HG03108 (cell line): ENCODE data around the gene DHX30.
A peak's percentile ranks its signal among the peaks of the same experiment; 100 is the strongest.
"Not testable (repeated sequence)": the region's sequence is repeated elsewhere in the genome, so short reads cannot be mapped to it uniquely, and the experiment has no call there.

Experiments
- ATAC-seq: cut with Tn5 transposase; IDR thresholded peaks from one replicate; pipeline ENCODE4 v1.9.1; 2021; ENCODE audit warnings: moderate library complexity; ENCODE audit not compliant: unreplicated experiment

The DHX30 gene, protein sequence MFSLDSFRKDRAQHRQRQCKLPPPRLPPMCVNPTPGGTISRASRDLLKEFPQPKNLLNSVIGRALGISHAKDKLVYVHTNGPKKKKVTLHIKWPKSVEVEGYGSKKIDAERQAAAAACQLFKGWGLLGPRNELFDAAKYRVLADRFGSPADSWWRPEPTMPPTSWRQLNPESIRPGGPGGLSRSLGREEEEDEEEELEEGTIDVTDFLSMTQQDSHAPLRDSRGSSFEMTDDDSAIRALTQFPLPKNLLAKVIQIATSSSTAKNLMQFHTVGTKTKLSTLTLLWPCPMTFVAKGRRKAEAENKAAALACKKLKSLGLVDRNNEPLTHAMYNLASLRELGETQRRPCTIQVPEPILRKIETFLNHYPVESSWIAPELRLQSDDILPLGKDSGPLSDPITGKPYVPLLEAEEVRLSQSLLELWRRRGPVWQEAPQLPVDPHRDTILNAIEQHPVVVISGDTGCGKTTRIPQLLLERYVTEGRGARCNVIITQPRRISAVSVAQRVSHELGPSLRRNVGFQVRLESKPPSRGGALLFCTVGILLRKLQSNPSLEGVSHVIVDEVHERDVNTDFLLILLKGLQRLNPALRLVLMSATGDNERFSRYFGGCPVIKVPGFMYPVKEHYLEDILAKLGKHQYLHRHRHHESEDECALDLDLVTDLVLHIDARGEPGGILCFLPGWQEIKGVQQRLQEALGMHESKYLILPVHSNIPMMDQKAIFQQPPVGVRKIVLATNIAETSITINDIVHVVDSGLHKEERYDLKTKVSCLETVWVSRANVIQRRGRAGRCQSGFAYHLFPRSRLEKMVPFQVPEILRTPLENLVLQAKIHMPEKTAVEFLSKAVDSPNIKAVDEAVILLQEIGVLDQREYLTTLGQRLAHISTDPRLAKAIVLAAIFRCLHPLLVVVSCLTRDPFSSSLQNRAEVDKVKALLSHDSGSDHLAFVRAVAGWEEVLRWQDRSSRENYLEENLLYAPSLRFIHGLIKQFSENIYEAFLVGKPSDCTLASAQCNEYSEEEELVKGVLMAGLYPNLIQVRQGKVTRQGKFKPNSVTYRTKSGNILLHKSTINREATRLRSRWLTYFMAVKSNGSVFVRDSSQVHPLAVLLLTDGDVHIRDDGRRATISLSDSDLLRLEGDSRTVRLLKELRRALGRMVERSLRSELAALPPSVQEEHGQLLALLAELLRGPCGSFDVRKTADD

DNA sequence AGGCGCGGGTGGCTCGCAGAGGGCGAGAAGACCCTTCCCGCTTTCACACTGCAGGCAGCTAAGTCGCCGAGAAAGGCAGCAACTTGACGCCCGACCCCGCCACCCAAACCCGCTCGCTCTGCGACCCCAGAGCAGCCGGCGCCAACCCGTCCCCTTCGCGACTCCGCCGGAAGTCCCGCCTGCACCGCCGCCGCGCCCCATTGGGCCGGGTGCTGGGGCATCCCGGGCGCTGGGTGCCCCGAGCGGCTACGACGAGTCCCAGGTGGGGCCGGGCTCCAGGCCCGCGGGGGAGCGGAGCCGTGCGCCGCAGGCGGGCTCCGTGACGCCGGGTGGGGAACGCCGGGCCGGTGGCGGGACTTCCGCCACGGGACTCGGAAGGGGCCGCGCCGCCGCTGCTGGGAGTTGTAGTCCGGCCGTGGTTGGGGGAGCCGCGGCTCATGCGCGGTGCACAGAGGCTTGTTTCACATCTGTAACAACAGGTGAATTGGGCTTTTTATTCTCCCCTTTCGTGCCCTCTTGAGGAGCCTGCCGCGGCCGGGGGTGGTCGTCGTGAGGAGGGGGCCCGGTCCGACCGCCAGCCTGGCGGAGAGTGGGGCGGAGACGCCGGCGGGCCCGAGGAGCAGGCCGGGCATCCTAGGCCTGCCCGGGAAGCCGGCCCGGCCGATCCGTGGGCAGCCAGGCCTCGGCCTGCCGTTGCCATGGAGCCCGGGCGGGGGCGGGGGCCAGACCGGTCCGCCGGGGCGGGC is at the start of gene DHX30:
TSS of gene DHX30 (plus strand) at position 405 of the 746 bp plus-strand sequence. CDS start 7,546 bp downstream, outside the sequence.
- peak; percentile 88 for ATAC-seq

DNA sequence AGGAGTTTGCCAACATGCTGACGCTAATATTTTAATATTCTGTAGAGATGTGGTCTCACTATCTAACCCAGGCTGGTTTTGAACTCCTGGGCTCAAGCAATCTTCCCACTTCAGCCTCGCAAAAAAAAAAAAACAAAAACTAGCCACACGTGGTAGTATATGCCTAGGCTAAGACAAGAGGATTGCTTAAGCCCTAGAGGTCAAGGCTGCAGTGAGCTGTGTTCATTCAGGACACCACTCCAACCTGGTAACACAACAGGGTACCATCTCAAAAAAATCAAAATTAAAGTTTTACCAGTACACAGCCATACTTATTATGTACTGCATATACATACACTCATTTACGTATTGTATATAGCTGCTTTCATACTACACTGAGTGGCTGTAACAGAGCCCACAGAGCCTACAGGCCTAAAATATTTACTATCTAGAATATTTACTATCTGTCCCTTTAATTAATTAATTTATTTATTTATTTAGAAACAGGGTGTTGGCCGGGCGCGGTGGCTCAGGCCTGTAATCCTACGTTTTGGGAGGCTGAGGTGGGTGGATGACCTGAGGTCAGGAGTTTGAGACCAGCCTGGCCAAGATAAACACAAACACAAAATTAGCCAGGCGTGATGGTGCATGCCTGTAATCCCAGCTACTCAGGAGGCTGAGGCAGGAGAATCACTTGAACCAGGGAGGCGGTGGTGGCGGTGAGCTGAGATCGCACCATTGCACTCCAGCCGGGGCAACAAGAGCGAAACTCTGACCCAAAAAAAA is 44.5 kb upstream of the DHX30 start:
- no peak for ATAC-seq

DNA sequence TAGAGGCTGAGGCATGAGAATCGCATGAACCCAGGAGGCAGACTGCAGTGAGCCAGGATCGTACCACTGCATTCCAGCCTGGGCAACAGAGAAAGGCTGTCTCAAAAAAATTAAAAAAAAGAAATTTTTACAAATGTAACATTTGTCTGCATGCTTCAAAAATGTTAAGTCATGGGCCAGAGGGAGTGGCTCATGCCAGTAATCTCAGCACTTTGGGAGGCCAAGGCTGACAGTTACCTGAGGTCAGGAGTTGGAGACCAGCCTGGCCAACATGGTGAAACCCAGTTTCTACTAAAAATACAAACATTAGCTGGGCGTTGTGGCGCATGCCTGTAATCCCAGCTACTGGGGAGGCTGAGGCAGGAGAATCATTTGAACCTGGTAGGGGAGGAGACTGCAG is 42.7 kb upstream of the DHX30 start:
- ATAC-seq: not testable (repeated sequence)

DNA sequence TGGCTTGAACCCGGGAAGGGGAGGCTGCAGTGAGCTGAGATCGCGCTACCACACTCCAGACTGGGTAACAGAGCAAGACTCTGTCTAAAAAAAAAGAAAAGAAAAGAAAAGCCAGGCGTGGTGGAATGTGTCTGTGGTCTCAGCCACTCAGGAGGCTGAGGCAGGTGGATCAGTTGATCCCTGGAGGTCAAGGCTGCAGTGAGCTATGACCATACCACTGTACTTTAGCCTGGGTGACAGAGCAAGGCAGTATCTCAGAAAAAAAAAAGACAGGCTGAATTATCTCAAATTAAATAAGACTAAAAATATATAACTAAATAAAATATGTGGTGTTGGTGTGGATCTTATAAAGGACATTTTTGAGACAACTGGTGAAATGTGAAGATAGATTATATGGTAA is 41.9 kb upstream of the DHX30 start:
- no peak for ATAC-seq

DNA sequence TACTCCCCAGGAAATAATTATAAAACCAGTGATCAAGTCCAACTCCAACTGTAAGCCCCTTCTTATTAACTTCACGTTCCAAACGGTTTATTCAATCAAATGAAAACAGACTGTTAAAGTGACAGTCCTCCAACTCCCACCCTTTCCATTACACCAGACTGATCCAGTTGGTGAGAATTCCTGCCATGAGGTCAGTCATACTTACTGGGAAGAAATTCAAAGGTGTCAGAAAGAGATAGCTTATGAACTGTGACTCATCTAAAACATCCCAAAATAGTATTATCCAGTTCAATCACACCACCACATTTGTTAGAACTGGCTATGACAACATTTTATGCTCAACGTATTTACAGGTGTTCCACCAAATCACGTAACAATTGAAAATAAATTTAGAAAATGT is 40.7 kb upstream of the DHX30 start:
- ATAC-seq: no peak

DNA sequence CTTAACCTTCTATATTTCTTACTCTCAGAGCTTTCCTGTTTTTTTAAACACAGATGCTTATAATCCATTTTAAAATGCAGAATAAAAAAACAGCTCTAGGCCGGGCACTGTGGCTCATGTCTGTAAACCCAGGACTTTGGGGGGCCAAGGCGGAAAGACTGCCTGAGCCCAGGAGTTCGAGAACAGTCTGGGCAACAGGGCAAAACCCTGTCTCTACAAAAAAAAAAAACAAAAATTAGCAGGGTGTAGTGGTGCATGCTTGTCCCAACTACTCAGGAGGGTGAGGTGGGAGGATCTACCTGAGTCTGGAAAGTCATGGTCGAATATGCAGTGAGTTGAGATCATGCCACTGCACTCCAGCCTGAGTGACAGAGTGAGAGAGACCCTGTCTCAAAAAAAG is 36.8 kb upstream of the DHX30 start:
- no peak for ATAC-seq

DNA sequence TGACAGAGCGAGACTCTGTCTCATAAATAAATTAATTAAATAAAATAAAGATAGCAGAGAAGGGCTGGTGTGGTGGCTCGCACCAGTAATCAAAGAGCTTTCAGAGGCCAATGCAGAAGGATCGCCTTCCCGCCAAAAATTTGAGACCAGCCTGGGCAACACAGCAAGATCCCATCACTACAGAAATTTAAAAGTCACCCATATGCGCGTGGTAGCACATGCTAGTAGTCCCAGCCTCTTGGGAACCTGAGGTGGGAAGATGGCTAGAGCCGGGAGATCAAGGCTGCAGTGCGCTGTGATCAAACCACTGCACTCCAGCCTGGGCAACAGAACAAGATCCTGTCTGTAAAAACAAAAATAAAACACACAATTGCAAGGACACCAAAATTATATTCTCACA is 30.9 kb upstream of the DHX30 start:
- no peak for ATAC-seq

DNA sequence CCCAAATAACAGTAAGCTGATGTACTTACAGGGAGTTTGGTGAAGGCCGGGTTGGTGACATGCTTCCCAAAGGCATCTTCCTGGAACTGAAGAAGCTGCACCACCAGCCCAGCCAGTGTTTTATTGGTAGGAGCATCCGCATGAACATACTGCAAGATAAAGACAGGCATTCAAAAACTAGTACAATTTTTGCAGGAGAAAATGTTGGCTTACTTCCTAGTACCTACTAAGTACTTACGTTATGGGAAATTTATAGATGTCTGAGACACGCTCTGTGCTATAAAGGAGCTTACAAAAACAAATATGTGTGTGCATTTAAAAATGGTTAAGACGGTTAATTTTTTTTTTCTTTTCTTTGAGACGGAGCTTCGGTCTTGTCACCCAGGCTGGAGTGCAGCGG is 30.1 kb upstream of the DHX30 start:
- ATAC-seq: no peak

DNA sequence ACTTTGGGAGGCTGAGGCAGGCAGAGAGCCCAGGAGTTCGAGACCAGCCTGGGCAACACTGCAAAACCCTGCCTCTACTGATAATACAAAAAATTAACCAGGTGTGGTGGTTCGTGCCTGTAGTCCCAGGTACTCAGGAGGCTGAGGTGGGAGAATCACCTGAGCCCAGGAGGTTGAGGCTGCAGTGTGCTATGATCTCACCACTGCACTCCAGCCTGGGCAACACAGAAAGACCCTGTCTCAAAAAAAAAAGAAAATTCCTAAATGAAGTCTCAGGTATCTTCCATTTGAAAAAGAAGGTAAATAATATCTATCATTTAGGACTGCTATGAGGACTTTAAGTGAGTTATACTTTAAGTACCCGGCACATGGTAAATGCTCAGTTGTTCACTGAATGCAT is 24.2 kb upstream of the DHX30 start:
- ATAC-seq: no peak

DNA sequence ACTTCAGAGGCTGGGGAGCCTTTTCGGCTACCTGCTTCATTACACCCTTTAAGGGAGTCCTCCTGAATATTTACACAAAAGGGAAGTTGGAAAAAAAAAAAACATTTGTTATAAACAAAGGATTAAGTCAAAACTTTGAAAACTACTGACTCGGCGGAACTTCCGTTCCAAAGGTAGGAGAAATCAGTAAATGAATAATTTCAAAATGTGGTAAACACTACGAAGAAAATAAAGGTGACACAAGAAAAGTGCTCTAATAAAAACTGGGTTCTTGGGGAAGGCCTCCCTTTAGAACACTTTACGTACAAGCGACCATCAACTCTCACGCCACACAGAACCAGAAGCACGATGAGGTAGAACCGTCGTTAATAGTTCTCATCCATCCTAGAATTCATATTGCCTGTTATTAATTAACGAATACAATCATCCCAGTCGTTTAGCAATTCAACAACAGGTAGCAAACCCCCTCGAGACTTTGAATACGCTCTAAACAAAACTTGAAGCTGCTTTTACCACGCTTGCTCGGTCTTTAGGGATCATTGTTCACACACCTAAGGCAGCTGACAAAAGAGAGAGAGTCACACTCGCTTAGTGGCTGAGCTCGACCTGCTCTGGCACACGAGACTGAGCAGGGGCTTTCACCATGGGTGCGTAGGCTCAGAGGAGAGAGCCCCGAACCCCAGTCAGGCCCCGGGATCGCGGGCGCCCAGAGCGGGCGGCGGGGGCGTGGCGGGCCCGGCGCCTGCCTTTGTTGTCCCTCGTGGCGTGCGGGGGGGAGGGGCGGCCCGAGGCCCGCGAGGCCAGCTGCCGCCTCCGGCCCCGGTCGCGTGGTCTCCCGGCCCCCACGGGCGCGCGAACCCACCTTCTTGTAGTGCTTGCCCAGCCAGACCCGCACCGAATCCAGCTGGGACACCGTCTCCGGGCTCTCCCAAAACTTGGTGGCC is 21.9 kb upstream of the DHX30 start:
- ATAC-seq: peak; percentile 24

DNA sequence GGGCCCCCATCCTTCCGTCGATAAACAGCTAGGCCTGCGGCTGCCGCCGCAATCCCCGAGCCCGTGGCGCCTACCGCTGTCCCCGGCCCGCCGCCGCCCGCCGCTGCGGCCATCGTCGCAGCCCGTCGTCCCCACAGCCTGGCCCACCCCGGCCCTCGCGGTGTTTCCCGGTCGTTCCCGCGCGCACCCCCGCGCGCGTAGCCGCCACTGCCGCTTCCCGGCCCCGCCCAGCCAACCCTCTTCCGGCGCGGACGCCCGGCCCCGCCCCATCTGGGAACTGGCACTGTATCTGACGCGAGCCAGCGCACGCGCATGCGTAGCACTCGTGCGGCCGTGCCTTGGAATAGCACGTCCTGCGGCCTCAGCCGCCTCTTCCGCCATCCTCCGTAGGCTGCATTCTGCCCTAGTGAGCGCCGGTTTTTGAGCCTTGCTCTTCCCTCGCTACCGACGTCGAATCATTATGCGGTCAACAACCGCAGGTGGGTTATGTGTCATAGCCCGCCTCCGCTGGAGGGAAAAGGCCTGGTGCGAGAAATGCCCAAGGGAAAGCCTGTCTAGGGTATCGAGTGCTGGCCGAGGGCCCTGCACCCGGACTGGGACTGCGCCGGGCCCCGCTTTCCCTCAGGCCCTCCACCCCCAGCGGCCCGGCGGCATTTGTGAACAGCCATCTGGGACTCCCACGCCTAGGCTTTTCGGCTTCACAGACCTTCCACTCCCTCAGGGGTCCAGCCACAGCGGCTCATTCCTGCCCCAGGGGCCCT is 21.1 kb upstream of the DHX30 start, which contains the start of gene SMARCC1:
TSS of gene SMARCC1 (minus strand) at position 209 of the 761 bp plus-strand sequence. CDS start at position 113, 96 bp downstream.
- peak; percentile 75 for ATAC-seq

DNA sequence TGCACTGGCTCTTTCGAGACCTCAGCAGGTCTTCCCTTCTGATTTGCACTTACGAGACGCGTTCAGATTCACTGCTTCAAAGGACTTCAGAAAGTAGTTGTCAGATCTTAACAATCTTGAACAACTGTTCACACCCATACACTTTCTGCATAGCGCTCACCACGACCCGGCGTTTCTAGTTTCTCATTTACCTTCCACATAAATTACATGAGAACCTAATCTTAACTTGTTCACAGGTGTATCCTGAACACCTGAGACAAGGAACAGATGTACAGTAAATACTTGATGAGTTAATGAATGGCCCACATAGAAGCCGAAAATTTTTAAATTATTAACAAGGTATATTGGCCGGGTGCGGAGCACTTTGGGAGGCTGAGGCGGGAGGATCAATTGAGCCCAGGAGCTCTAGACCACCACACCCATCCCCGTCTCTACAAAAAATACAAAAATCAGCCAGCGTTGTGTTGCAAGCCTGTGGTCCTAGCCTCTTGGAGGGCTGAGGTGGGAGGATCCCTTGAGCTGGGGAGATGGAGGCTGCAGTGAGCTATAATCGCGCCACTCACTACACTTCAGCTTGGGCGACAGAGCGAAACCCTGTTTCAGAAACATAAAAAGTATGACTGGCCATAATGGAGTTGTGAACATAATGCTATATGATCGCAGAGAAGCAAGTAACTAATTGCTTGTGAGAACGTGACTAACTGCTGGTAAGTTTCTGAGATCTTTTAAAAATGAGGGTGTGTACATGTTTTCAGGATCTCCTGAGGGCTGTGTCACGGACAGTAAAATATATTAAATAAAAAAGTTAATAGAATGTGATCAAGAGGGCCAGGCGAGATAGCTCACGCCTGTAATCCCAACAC is 20.3 kb upstream of the DHX30 start:
- ATAC-seq: no peak

DNA sequence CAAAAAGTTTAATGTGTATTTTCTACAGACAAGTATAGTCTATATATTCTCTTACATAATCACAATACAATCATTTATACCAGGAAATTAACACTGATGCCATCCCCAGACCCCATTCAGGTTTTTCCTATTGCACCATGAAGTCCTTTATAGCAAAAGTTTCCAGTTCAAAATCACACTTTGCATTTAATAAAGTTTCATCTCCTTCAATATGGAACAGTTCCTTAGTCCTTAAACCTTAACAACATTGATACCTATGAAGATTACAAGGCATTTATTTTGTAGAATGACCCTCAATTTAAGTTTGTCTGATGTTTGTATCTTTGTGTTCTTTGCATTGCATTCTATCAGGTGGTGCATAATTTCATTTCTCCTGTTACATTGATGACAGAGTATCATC is 19.3 kb upstream of the DHX30 start:
- no peak for ATAC-seq

DNA sequence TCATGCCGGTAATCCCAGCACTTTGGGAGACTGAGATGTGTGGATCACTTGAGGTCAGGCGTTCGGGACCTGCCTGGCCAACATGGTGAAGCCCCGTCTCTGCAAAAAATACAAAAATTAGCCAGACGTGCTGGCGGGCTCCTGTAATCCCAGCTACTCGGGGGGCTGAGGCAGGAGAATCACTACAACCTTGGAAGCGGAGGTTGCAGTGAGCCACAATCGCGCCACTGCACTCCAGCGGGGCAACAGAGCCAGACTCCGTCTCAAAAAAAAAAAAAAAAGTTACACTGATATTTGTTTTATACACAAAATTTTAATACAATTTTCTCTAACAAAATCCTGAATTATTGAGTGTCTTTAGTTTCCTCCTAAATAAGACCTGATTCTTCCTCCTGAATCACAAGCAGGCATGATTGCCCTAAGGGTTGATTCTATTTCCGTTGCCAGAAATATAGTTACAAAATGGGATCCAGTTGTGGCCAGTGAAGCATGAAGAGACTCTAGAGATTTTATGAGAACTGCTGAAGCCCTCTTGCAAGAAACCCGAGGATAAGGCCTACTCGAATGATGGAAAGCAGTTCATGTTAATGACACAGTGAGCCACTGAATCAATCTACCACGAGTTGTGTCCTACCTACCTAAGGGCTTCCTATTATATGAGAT is 11.6 kb upstream of the DHX30 start:
- ATAC-seq: no peak

DNA sequence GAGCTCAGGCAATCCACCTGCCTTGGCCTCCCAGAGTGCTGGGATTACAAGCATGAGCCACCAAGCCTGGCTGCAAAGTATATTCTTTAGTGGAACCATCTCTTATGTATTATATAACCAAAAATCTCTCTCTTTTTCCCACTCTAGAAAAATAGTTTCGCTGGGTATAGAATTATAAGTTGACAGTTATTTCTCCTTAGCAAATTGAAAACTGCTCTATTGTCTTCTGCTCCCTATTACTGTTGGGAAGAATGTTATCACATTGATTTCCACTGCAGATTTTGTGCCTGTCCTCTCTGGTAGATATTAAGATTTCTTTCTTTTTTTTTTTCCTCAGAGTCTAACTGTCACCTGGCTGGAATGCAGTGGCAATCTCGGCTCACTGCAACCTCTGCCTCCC is 10.2 kb upstream of the DHX30 start:
- ATAC-seq: no peak

DNA sequence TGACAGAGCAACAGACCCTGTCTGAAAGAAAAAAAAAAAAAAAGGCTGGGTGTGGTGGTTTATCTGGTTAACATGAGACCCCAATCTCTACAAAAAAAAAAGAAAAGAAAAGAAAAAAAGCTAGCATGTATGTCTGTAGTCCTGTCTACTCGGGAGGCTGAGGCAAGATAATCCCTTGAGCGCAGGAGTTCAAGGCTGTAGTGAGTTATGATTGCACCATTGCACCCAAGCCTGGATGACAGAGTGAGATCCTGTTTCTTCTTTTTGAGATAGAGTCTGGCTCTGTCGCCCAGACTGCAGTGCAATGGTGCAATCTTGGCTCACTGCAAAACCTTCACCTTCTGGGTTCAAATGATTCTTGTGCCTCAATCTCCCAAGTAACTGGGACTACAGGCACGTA is 8.4 kb upstream of the DHX30 start:
- ATAC-seq: no peak

DNA sequence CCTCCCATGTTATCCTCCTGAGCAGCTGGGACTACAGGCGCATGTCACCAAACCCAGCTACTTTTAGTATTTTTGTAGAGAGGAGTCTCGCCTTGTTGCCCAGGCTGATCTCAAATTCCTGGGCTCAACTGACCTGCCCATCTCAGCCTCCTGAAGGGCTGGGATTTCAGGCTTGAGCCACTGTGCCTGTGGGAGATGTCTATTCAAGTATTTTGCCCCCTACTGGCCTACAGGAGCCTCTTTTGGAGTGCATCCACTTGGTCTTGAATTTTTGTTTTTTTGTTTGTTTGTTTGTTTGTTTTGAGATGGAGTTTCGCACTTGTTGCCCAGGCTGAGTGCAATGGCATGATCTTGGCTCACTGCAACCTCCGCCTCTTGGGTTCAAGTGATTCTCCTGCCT is 3.2 kb upstream of the DHX30 start:
- ATAC-seq: no peak
